Heart left ventricle (tissue), 13 donors: ENCODE results near the gene MICU1.

Experiments used
- POLR2A ChIP-seq, 2 donors: fragments of 450-650 bp; IDR thresholded peaks; one replicate each; pipeline ENCODE4 v1.6.1; 2017; ENCODE audit warnings: antibody characterized with exemption in 2 of 2, mild to moderate bottlenecking in 2 of 2, moderate library complexity in 2 of 2
- TF ChIP-seq, protein P1 (sequence below), 12 donors: fragments of 200-600 bp; sonication (generic) in 4 of 12; IDR thresholded peaks; one replicate each; pipeline versions ENCODE4 v1.5.0 to v1.8.0; 2018 to 2022; ENCODE audit warnings: antibody characterized with exemption in 12 of 12, mild to moderate bottlenecking in 5 of 12
- donor health status: ischemic (EF 13 %, LVEDD 7.1; RV severe dilation, severe dysfunction).
- donor health status: DM: no; HTN: yes; CAD: no.
- donor health status: DM: no; HTN: no; CAD: no.
- donor health status: ischemic (EF 25% LVEDD 6.9; RV normal size, moderate dysfunction).
- donor health status: ischemic (EF 25% LVEDD 5.7; RV mildly dilated, moderate dysfunction).
- donor health status: ischemic (EF 35%, LVEDD 5.7; RV mildly dilated, moderate dysfunction).
- donor health status: nonischemic (EF 11% LVEDD 7.7; RV severe dilation, severe dysfunction).
- donor health status: DM: yes; HTN: yes; CAD: no.
- donor health status: PGD.
- donor health status: ischemic (EF 29% LVEDD 5.4; RV normal size, mild dysfunction).
- donor health status: nonischemic (EF 23%, LVEDD 6.1; RV moderate dilation, normal function).

DNA sequence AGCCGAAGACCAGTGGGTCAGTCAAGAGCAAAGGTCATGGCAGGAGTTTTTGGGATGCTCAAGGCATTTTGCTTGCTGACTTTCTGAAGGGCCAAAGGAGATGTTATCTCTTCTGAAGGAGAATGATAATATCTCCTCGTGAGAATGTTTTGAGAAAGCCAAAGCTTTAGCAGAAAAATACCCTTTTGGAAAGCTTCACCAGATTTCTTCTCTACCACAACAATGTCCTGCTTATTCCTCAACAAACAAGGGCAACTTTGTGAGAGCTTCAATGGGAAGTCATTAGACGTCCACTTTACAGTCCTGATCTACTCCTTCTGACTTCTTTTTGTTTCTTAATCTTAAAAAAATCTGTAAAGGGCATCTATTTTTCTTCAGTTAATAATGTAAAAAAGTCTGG lies 138.4 kb downstream of the MICU1 start:
- TF ChIP-seq, protein P1, sequence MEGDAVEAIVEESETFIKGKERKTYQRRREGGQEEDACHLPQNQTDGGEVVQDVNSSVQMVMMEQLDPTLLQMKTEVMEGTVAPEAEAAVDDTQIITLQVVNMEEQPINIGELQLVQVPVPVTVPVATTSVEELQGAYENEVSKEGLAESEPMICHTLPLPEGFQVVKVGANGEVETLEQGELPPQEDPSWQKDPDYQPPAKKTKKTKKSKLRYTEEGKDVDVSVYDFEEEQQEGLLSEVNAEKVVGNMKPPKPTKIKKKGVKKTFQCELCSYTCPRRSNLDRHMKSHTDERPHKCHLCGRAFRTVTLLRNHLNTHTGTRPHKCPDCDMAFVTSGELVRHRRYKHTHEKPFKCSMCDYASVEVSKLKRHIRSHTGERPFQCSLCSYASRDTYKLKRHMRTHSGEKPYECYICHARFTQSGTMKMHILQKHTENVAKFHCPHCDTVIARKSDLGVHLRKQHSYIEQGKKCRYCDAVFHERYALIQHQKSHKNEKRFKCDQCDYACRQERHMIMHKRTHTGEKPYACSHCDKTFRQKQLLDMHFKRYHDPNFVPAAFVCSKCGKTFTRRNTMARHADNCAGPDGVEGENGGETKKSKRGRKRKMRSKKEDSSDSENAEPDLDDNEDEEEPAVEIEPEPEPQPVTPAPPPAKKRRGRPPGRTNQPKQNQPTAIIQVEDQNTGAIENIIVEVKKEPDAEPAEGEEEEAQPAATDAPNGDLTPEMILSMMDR (IDR thresholded peaks at IDR 0.05) = no peak
- TF ChIP-seq POLR2A (IDR thresholded peaks at IDR 0.05) = no peak
